Trophoblast cell (in vitro differentiated cells and primary cell): ENCODE measurements around the gene KMT2D.

ENCODE experiments used
- DNase-seq, 2 donors: peaks; one replicate each; pipeline ENCODE4 v3.0.0-alpha.2; 2016
- H2AFZ ChIP-seq: 2 replicates; pipeline ENCODE4 v1.6.1; 2013; ENCODE audit warnings: low read length, moderate library complexity, mild to moderate bottlenecking; ENCODE audit not compliant: insufficient read depth, poor library complexity
- H2AK5ac ChIP-seq: 2 replicates; pipeline ENCODE4 v1.6.1; 2013; ENCODE audit warnings: mild to moderate bottlenecking, low read length
- H2BK120ac ChIP-seq: 2 replicates; pipeline ENCODE4 v1.6.1; 2013; ENCODE audit warnings: low read length, mild to moderate bottlenecking, moderate library complexity; ENCODE audit not compliant: insufficient read depth, poor library complexity
- H2BK12ac ChIP-seq: 2 replicates; pipeline ENCODE4 v1.6.1; 2013; ENCODE audit warnings: mild to moderate bottlenecking, low read length, moderate library complexity
- H2BK5ac ChIP-seq: 2 replicates; pipeline ENCODE4 v1.6.1; 2013; ENCODE audit warnings: low read length, low read depth, moderate library complexity, mild to moderate bottlenecking; ENCODE audit not compliant: poor library complexity
- H3K14ac ChIP-seq: 2 replicates; pipeline ENCODE4 v1.6.1; 2013; ENCODE audit warnings: mild to moderate bottlenecking, low read length
- H3K18ac ChIP-seq: 2 replicates; pipeline ENCODE4 v1.6.1; 2013; ENCODE audit warnings: mild to moderate bottlenecking, low read length
- H3K23ac ChIP-seq: 2 replicates; pipeline ENCODE4 v1.6.1; 2013; ENCODE audit warnings: low read length
- H3K27ac ChIP-seq: 2 replicates; pipeline ENCODE4 v1.5.1; 2013; ENCODE audit warnings: low read depth, mild to moderate bottlenecking, inconsistent platforms, low read length, moderate library complexity
- H3K27me3 ChIP-seq: 2 replicates; pipeline ENCODE4 v1.6.1; 2013; ENCODE audit warnings: inconsistent platforms, mild to moderate bottlenecking, low read length, moderate library complexity; ENCODE audit not compliant: insufficient read depth
- H3K36me3 ChIP-seq, 2 experiments: 1 replicate in 1 of 2; 2 replicates in 1 of 2; pipeline ENCODE4 v1.6.1; 2013; ENCODE audit warnings: low read length in 2 of 2, mild to moderate bottlenecking in 2 of 2, moderate library complexity in 1 of 2; ENCODE audit not compliant: insufficient read depth in 2 of 2, control insufficient read depth in 1 of 2
- H3K4ac ChIP-seq: 2 replicates; pipeline ENCODE4 v1.6.1; 2013; ENCODE audit warnings: low read depth, mild to moderate bottlenecking, low read length, moderate library complexity
- H3K4me1 ChIP-seq, 2 experiments: 1 replicate in 1 of 2; 2 replicates in 1 of 2; pipeline ENCODE4 v1.6.1; 2013; ENCODE audit warnings: low read length in 2 of 2, mild to moderate bottlenecking in 2 of 2, moderate library complexity in 1 of 2; ENCODE audit not compliant: insufficient read depth in 2 of 2, control insufficient read depth in 1 of 2
- H3K4me2 ChIP-seq: 2 replicates; pipeline ENCODE4 v1.6.1; 2013; ENCODE audit warnings: inconsistent platforms, mild to moderate bottlenecking, low read length, moderate library complexity
- H3K4me3 ChIP-seq: 2 replicates; pipeline ENCODE4 v1.5.1; 2013; ENCODE audit warnings: mild to moderate bottlenecking, low read depth, low read length, inconsistent platforms
- H3K79me1 ChIP-seq: one replicate; pipeline ENCODE4 v1.6.1; 2013; ENCODE audit warnings: low read length
- H3K79me2 ChIP-seq: 2 replicates; pipeline ENCODE4 v1.6.1; 2013; ENCODE audit warnings: low read length, mild to moderate bottlenecking; ENCODE audit not compliant: control insufficient read depth, insufficient read depth, poor library complexity
- H3K9ac ChIP-seq: 2 replicates; pipeline ENCODE4 v1.6.1; 2013; ENCODE audit warnings: mild to moderate bottlenecking, low read length
- H3K9me3 ChIP-seq: 2 replicates; pipeline ENCODE4 v1.6.1; 2013; ENCODE audit warnings: low read depth, mild to moderate bottlenecking, control low read depth, inconsistent platforms, low read length; ENCODE audit not compliant: insufficient read depth
- H4K12ac ChIP-seq: 2 replicates; pipeline ENCODE4 v1.6.1; 2013; ENCODE audit warnings: low read depth, mild to moderate bottlenecking, low read length, moderate library complexity
- H4K8ac ChIP-seq: 2 replicates; pipeline ENCODE4 v1.6.1; 2013; ENCODE audit warnings: low read depth, mild to moderate bottlenecking, low read length, moderate library complexity
- H4K91ac ChIP-seq: one replicate; pipeline ENCODE4 v1.6.1; 2013; ENCODE audit warnings: low read depth, mild to moderate bottlenecking, low read length, moderate library complexity
- WGBS: extraction: QIAGEN DNeasy Blood & Tissue Kit; methylation state at CpG from one replicate; pipeline ENCODE4 v1.1.7; 2013; ENCODE audit warnings: missing lambda C conversion rate; ENCODE audit not compliant: insufficient read length, insufficient coverage; ENCODE audit errors: extremely low coverage; 5-methylcytosine and 5-hydroxymethylcytosine counted together

Gene KMT2D

GRCh38 chr12:49057888-49058287 is 2.7 kb downstream of the KMT2D start:
- Histone ChIP-seq H4K8ac (no peak overlapping the region), H3K4me2 (peak overlapping the region; percentile 86), H3K27me3 (no peaks in the 10 kb centered on the region), H3K23ac (no peak overlapping the region), H3K4ac (peak overlapping the region; percentile 100), H3K14ac (no peak overlapping the region), H2AFZ (no peak overlapping the region), H3K36me3 (peaks cover 21 to 29% of the 10 kb centered on the region in 2 experiments), H2BK120ac (no peak overlapping the region), H3K9me3 (no peaks in the 10 kb centered on the region), H2BK12ac (no peak overlapping the region), H3K4me3 (peak overlapping the region; percentile 23), H3K27ac (no peak overlapping the region), H4K91ac (no peak overlapping the region), H3K79me1 (peaks cover 18% of the 10 kb centered on the region), H3K9ac (no peak overlapping the region), H2BK5ac (no peak overlapping the region), H2AK5ac (no peak overlapping the region), H3K79me2 (peaks cover 38% of the 10 kb centered on the region), H4K12ac (no peak overlapping the region), H3K4me1 (peaks cover 14 to 24% of the 10 kb centered on the region in 2 experiments), H3K18ac (no peak overlapping the region)
- no CpG with 5 or more reads among the region's 4 CpGs for WGBS
- DNase-seq: no peak

GRCh38 chr12:49055978-49056754 is 4.4 kb downstream of the KMT2D start:
- peaks cover 14 to 23% of the 10 kb centered on the region in 2 experiments for H3K4me1 ChIP-seq
- WGBS: no CpG with 5 or more reads among the region's 7 CpGs
- peak overlapping the region; percentile 67 for H3K4ac ChIP-seq
- H3K79me1 ChIP-seq: peaks cover 18% of the 10 kb centered on the region
- H3K18ac ChIP-seq: no peak overlapping the region
- no peak overlapping the region for H3K9ac ChIP-seq
- no peak overlapping the region for H2BK120ac ChIP-seq
- H3K23ac ChIP-seq: no peak overlapping the region
- H4K91ac ChIP-seq: no peak overlapping the region
- DNase-seq: peak; percentile 72 to 75
- H3K14ac ChIP-seq: no peak overlapping the region
- peaks cover 38 to 46% of the 10 kb centered on the region in 2 experiments for H3K36me3 ChIP-seq
- no peaks in the 10 kb centered on the region for H3K9me3 ChIP-seq
- H3K27ac ChIP-seq: no peak overlapping the region
- H2BK5ac ChIP-seq: no peak overlapping the region
- no peak overlapping the region for H4K8ac ChIP-seq
- no peak overlapping the region for H2AFZ ChIP-seq
- no peak overlapping the region for H3K4me3 ChIP-seq
- H2AK5ac ChIP-seq: no peak overlapping the region
- H2BK12ac ChIP-seq: no peak overlapping the region
- H3K27me3 ChIP-seq: no peaks in the 10 kb centered on the region
- H4K12ac ChIP-seq: no peak overlapping the region
- H3K4me2 ChIP-seq: peak overlapping the region; percentile 32
- peaks cover 37% of the 10 kb centered on the region for H3K79me2 ChIP-seq

- Histone ChIP-seq H3K4me1 (peaks cover 14 to 21% of the 10 kb centered on the region in 2 experiments), H3K79me2 (peaks cover 29% of the 10 kb centered on the region), H4K91ac (no peak overlapping the region), H3K79me1 (peaks cover 9% of the 10 kb centered on the region), H4K12ac (no peak overlapping the region), H3K14ac (no peak overlapping the region), H3K4me2 (no peak overlapping the region), H3K4ac (peak overlapping the region; percentile 67), H3K9me3 (no peaks in the 10 kb centered on the region), H2BK120ac (no peak overlapping the region), H2BK12ac (no peak overlapping the region), H3K27ac (no peak overlapping the region), H2AFZ (no peak overlapping the region), H3K9ac (no peak overlapping the region), H4K8ac (no peak overlapping the region), H3K18ac (no peak overlapping the region), H2BK5ac (no peak overlapping the region), H3K23ac (no peak overlapping the region), H3K36me3 (peaks cover 49 to 57% of the 10 kb centered on the region in 2 experiments), H3K27me3 (no peaks in the 10 kb centered on the region), H3K4me3 (no peak overlapping the region), H2AK5ac (no peak overlapping the region)
- no peak for DNase-seq
- no CpG with 5 or more reads among the region's 4 CpGs for WGBS
These were observed 5.5 kb downstream of the KMT2D start for GRCh38 chr12:49055092-49055491.

GRCh38 chr12:49054524-49054923 is 6.1 kb downstream of the KMT2D start:
- peaks cover 54 to 63% of the 10 kb centered on the region in 2 experiments for H3K36me3 ChIP-seq
- WGBS: no CpG with 5 or more reads among the region's 10 CpGs

More at GRCh38 chr12:49054524-49054923, 6.1 kb downstream of the KMT2D start:
- no peak overlapping the region for H2AK5ac ChIP-seq
- peaks cover 4% of the 10 kb centered on the region for H3K79me1 ChIP-seq
- H2BK12ac ChIP-seq: no peak overlapping the region
- DNase-seq: no peak
- H3K4me1 ChIP-seq: peaks cover 14 to 21% of the 10 kb centered on the region in 2 experiments
- H3K79me2 ChIP-seq: peaks cover 23% of the 10 kb centered on the region
- no peak overlapping the region for H3K14ac ChIP-seq
- no peak overlapping the region for H3K27ac ChIP-seq
- H3K23ac ChIP-seq: no peak overlapping the region
- no peak overlapping the region for H3K4me2 ChIP-seq
- H4K12ac ChIP-seq: no peak overlapping the region
- no peak overlapping the region for H3K4me3 ChIP-seq
- H2BK5ac ChIP-seq: no peak overlapping the region
- no peaks in the 10 kb centered on the region for H3K27me3 ChIP-seq
- H3K9me3 ChIP-seq: no peaks in the 10 kb centered on the region
- H4K8ac ChIP-seq: no peak overlapping the region
- H3K9ac ChIP-seq: no peak overlapping the region
- H2AFZ ChIP-seq: no peak overlapping the region
- peak overlapping the region; percentile 22 for H3K18ac ChIP-seq
- peak overlapping the region; percentile 44 for H3K4ac ChIP-seq
- H4K91ac ChIP-seq: no peak overlapping the region
- H2BK120ac ChIP-seq: no peak overlapping the region
